HEK293 (cell line): ENCODE measurements around the gene PTBP1.
A peak's percentile ranks its signal among the peaks of the same experiment; 100 is the strongest.

Source experiments
- CTCF ChIA-PET: fragments of 350-600 bp; formaldehyde crosslinking; extraction: SDS; loops from one replicate; lab custom pipeline; 2021; ENCODE audit warnings: antibody characterized with exemption; lab: Yijun Ruan, JAX
- POLR2A ChIA-PET: fragments of 300-600 bp; formaldehyde crosslinking; extraction: SDS; loops from one replicate; lab custom pipeline; 2020; ENCODE audit warnings: antibody characterized with exemption, inconsistent platforms; lab: Yijun Ruan, JAX
- H3K27ac ChIP-seq: fragments of 200-500 bp; sonication (Bioruptor generic); 2 replicates; pipeline ENCODE4 v1.5.1; 2014; ENCODE audit warnings: low read depth, low read length, control low read depth, inconsistent platforms; ENCODE audit errors: extremely low read depth
- H3K36me3 ChIP-seq, 2 experiments: fragments of 200-500 bp in 1 of 2; sonication (Bioruptor generic) in 1 of 2; 1 replicate in 1 of 2; 2 replicates in 1 of 2; pipeline ENCODE4 v1.5.1; 2014 to 2017; ENCODE audit warnings: inconsistent platforms in 2 of 2, low read length in 2 of 2; ENCODE audit not compliant: control insufficient read depth in 2 of 2, insufficient read depth in 1 of 2
- H3K4me1 ChIP-seq: fragments of 200-500 bp; sonication (Bioruptor generic); 2 replicates; pipeline ENCODE4 v1.5.1; 2014; ENCODE audit warnings: mild to moderate bottlenecking, low read length, inconsistent platforms; ENCODE audit not compliant: control insufficient read depth, insufficient read depth
- H3K4me3 ChIP-seq: 2 replicates; pipeline ENCODE4 v1.5.1; 2011; ENCODE audit warnings: low read depth, mild to moderate bottlenecking, control low read depth, low read length, moderate library complexity
- H3K9me3 ChIP-seq: fragments of 200-500 bp; sonication (Bioruptor generic); 2 replicates; pipeline ENCODE4 v1.5.1; 2014; ENCODE audit warnings: low read depth, low read length, inconsistent platforms; ENCODE audit not compliant: control insufficient read depth, insufficient read depth
- BCL11A ChIP-seq: fragments of 450-650 bp; formaldehyde crosslinking; IDR thresholded peaks from 2 replicates; pipeline ENCODE4 v1.5.1; 2016; ENCODE audit warnings: low read depth, missing biosample characterization, missing genetic modification characterization
- FEZF1 ChIP-seq: fragments of 450-650 bp; formaldehyde crosslinking; IDR thresholded peaks from 2 replicates; pipeline ENCODE4 v1.5.1; 2016; ENCODE audit warnings: missing biosample characterization, missing genetic modification characterization
- GLIS1 ChIP-seq: fragments of 450-650 bp; formaldehyde crosslinking; IDR thresholded peaks from 2 replicates; pipeline ENCODE4 v1.5.1; 2016; ENCODE audit warnings: missing biosample characterization, missing genetic modification characterization
- KLF16 ChIP-seq: fragments of 450-650 bp; formaldehyde crosslinking; IDR thresholded peaks from 2 replicates; pipeline ENCODE4 v1.5.1; 2017; ENCODE audit warnings: missing biosample characterization, missing genetic modification characterization
- MEIS1 ChIP-seq: sonication (generic); formaldehyde crosslinking; IDR thresholded peaks from 2 replicates; pipeline ENCODE4 v1.8.1; 2022; ENCODE audit warnings: missing genetic modification reagents, mild to moderate bottlenecking, borderline replicate concordance
- OSR2 ChIP-seq: fragments of 450-650 bp; formaldehyde crosslinking; IDR thresholded peaks from 2 replicates; pipeline ENCODE4 v1.5.1; 2016; ENCODE audit warnings: missing biosample characterization, missing genetic modification characterization
- SP2 ChIP-seq: fragments of 450-650 bp; formaldehyde crosslinking; IDR thresholded peaks from 2 replicates; pipeline ENCODE4 v1.5.1; 2016; ENCODE audit warnings: missing biosample characterization, missing genetic modification characterization
- SP3 ChIP-seq: fragments of 450-650 bp; formaldehyde crosslinking; IDR thresholded peaks from 2 replicates; pipeline ENCODE4 v1.5.1; 2016; ENCODE audit warnings: missing biosample characterization, missing genetic modification characterization
- ZBTB20 ChIP-seq: fragments of 450-650 bp; formaldehyde crosslinking; IDR thresholded peaks from 2 replicates; pipeline ENCODE4 v1.5.1; 2016; ENCODE audit warnings: missing biosample characterization, missing genetic modification characterization
- ZBTB7A ChIP-seq: fragments of 450-650 bp; formaldehyde crosslinking; IDR thresholded peaks from 2 replicates; pipeline ENCODE4 v1.5.1; 2016; ENCODE audit warnings: low read depth, missing biosample characterization, missing genetic modification characterization
- ZFP3 ChIP-seq: fragments of 450-650 bp; formaldehyde crosslinking; IDR thresholded peaks from 2 replicates; pipeline ENCODE4 v1.5.1; 2016; ENCODE audit warnings: low read depth, missing biosample characterization, missing genetic modification characterization
- ZFP37 ChIP-seq: fragments of 450-650 bp; formaldehyde crosslinking; IDR thresholded peaks from 2 replicates; pipeline ENCODE4 v1.5.1; 2016; ENCODE audit warnings: missing biosample characterization, missing genetic modification characterization
- ZNF157 ChIP-seq: fragments of 450-650 bp; formaldehyde crosslinking; IDR thresholded peaks from 2 replicates; pipeline ENCODE4 v1.5.1; 2016; ENCODE audit warnings: missing biosample characterization, missing genetic modification characterization
- ZNF175 ChIP-seq: fragments of 450-650 bp; formaldehyde crosslinking; IDR thresholded peaks from 2 replicates; pipeline ENCODE4 v1.5.1; 2016; ENCODE audit warnings: missing biosample characterization, missing genetic modification characterization
- ZNF184 ChIP-seq: fragments of 450-650 bp; IDR thresholded peaks from 2 replicates; pipeline ENCODE4 v1.5.1; 2018; ENCODE audit warnings: missing biosample characterization, mild to moderate bottlenecking, missing genetic modification characterization
- ZNF214 ChIP-seq: fragments of 450-650 bp; formaldehyde crosslinking; IDR thresholded peaks from 2 replicates; pipeline ENCODE4 v1.5.1; 2017; ENCODE audit warnings: missing biosample characterization, mild to moderate bottlenecking, missing genetic modification characterization, borderline replicate concordance
- ZNF221 ChIP-seq: fragments of 450-650 bp; formaldehyde crosslinking; IDR thresholded peaks from 2 replicates; pipeline ENCODE4 v1.5.1; 2017; ENCODE audit warnings: missing biosample characterization, missing genetic modification characterization, borderline replicate concordance
- ZNF404 ChIP-seq: fragments of 450-650 bp; formaldehyde crosslinking; IDR thresholded peaks from 2 replicates; pipeline ENCODE4 v1.5.1; 2017; ENCODE audit warnings: missing biosample characterization, missing genetic modification characterization
- ZNF658 ChIP-seq: fragments of 450-650 bp; formaldehyde crosslinking; IDR thresholded peaks from 2 replicates; pipeline ENCODE4; 2016; ENCODE audit warnings: missing biosample characterization, missing genetic modification characterization
- ZNF776 ChIP-seq: fragments of 450-650 bp; formaldehyde crosslinking; IDR thresholded peaks from 2 replicates; pipeline ENCODE4 v1.5.0; 2017; ENCODE audit warnings: missing biosample characterization, missing genetic modification characterization, borderline replicate concordance
- ZSCAN16 ChIP-seq: fragments of 450-650 bp; formaldehyde crosslinking; IDR thresholded peaks from 2 replicates; pipeline ENCODE4 v1.5.1; 2016; ENCODE audit warnings: missing biosample characterization, missing genetic modification characterization
- TF ChIP-seq, protein P1 (sequence below): fragments of 450-650 bp; formaldehyde crosslinking; IDR thresholded peaks from 2 replicates; pipeline ENCODE4 v1.5.1; 2017; ENCODE audit warnings: missing biosample characterization, missing genetic modification characterization
- TF ChIP-seq, protein P2 (sequence below): sonication (generic); formaldehyde crosslinking; IDR thresholded peaks from 2 replicates; pipeline ENCODE4 v1.8.1; 2022; ENCODE audit warnings: mild to moderate bottlenecking, moderate library complexity, missing genetic modification reagents

The PTBP1 gene

DNA sequence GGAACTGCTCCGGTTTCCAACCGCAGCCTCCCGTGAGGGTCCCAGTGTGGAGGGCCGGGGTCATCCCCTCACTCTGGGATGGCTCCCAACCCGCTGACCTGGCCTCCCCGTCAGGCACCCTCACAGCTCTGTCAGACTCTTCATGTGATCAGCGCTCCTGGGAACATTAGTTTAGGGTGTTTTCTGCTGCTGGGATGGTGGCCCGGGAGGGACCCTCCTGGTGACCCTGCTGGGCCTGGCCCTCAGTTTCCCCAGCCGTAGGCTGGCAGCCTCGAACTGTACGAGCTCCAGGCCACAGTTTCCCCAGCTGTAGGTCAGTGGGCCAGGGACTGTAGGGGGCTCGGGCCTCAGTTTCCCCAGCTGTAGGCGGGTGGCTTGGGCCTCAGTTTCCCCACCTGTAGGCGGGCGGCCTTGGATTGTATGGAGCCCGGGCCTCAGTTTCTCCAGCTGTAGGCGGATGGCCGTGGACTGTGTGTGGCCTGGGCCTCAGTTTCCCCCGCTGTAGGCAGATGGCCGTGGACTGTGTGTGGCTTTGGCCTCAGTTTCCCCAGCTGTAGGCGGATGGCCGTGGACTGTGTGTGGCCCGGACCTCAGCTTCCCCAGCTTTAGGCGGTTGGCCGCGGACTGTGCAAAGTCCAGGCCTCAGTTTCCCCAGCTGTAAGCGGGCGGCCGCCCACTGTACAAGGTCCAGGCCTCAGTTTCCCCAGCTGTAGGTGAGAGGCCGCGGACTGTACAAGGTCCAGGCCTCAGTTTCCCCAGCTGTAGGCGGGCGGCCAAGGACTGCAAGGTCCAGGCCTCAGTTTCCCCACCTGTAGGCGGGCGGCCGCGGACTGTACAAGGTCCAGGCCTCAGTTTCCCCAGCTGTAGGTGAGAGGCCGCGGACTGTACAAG is 1.3 kb upstream of the PTBP1 start:
- POLR2A ChIA-PET, result no interaction called here

DNA sequence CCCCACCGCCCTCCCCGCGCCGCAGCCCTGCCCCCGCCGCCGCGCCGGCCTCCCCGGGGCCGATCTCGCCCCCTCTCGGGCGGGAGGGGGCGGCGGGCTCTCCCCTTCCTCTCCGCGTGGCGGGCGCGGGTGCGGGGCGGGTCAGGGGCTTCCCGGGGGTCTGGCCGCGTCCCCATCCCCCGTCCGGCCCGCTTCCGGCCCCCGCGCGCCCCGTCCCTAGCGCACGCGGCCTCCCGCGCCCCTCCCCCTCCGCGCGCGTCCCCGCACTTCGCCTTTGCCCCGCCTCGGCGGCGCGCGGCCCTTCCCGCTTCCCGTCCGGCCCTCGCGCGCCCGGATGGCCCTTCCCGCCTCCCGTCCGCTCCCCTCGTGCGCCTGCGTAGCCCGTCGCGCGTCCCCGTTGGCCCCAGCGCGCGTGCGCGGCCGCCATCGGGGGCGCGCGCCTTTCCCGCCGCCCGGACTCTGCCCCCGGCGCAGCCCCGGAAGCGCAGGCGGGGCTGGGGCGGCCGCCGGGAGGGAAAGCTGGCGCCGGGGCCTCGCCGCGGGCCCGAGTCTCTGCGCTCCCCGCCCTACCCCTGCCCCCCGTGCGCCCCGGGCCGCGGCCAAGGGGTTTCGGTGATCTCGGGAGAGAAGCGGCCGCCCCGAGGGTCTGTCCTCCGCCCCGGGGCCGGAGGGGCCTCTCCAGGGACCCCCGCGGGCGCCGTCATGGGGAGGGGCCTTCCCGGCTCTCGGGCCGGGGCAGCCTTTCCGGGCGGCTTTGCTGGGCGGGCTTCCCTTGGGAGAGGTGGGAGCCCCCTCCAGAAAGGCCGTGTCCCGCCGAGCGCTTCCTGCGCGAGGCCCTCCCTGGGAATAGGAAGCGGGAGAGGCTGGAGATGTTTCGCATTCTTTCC is 519 bp downstream of the PTBP1 start:
- Histone ChIP-seq H3K4me3 (peak overlapping the region; percentile 87), H3K36me3 (peaks cover 0 to 47% of the 10 kb centered on the region in 2 experiments; a peak in 2 of 3 replicates), H3K27ac (peak overlapping the region; percentile 97), H3K9me3 (no peaks in the 10 kb centered on the region), H3K4me1 (peaks cover 25% of the 10 kb centered on the region)
- POLR2A ChIA-PET, result interaction anchor here (1.1 to 1.5 kb wide), 2 partner anchors 10 to 12 kb away, joined by 3 to 4 read pairs; no protein-coding TSS in a partner anchor
- CTCF ChIA-PET, result interaction anchor here (0.6 kb wide), 1 partner anchor 360 kb away, joined by 3 read pairs; no protein-coding TSS in a partner anchor
- TF ChIP-seq ZSCAN16 (tag by site-specific recombination) (no peak), ZNF214 (tag by site-specific recombination) (no peak), BCL11A (no peak), SP3 (0 out of 2 replicates have a peak, but pooled peaks have one; percentile 26), MEIS1 (CRISPR knock-in tag) (0 out of 2 replicates have a peak, but pooled peaks have one; percentile 23), ZNF221 (no peak), FEZF1 (tag by site-specific recombination) (no peak), SP2 (tag by site-specific recombination) (peak; percentile 57)
- TF ChIP-seq, protein P1, sequence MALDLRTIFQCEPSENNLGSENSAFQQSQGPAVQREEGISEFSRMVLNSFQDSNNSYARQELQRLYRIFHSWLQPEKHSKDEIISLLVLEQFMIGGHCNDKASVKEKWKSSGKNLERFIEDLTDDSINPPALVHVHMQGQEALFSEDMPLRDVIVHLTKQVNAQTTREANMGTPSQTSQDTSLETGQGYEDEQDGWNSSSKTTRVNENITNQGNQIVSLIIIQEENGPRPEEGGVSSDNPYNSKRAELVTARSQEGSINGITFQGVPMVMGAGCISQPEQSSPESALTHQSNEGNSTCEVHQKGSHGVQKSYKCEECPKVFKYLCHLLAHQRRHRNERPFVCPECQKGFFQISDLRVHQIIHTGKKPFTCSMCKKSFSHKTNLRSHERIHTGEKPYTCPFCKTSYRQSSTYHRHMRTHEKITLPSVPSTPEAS (tag by site-specific recombination), result no peak
- TF ChIP-seq, protein P2, sequence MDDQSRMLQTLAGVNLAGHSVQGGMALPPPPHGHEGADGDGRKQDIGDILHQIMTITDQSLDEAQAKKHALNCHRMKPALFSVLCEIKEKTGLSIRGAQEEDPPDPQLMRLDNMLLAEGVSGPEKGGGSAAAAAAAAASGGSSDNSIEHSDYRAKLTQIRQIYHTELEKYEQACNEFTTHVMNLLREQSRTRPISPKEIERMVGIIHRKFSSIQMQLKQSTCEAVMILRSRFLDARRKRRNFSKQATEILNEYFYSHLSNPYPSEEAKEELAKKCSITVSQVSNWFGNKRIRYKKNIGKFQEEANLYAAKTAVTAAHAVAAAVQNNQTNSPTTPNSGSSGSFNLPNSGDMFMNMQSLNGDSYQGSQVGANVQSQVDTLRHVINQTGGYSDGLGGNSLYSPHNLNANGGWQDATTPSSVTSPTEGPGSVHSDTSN (CRISPR knock-in tag), result peak; percentile 63; the same call in 1 of the 2 replicates

More for the DNA sequence above, 1.3 kb upstream of the PTBP1 start:
- CTCF ChIA-PET, result interaction anchor here (1.0 to 1.2 kb wide), 2 partner anchors 25 to 470 kb away, joined by 3 to 4 read pairs; no protein-coding TSS in a partner anchor
- Histone ChIP-seq H3K4me3 (peak overlapping the region; percentile 67), H3K9me3 (no peaks in the 10 kb centered on the region), H3K4me1 (peaks cover 7% of the 10 kb centered on the region), H3K27ac (peak overlapping the region; percentile 53; the same call in 1 of the 2 replicates), H3K36me3 (peaks cover 0 to 29% of the 10 kb centered on the region in 2 experiments; a peak in 2 of 3 replicates)
- TF ChIP-seq OSR2 (tag by site-specific recombination), result no peak
- TF ChIP-seq KLF16 (tag by site-specific recombination), result no peak
- no peak for TF ChIP-seq ZNF184 (tag by site-specific recombination)
- TF ChIP-seq ZBTB7A (tag by site-specific recombination), result no peak
- no peak for TF ChIP-seq ZFP3 (tag by site-specific recombination)
- TF ChIP-seq ZNF776 (tag by site-specific recombination), result no peak
- TF ChIP-seq ZFP37 (tag by site-specific recombination), result no peak
- no peak for TF ChIP-seq ZNF404 (tag by site-specific recombination)
- TF ChIP-seq ZNF157 (tag by site-specific recombination), result no peak
- no peak for TF ChIP-seq GLIS1
- no peak for TF ChIP-seq ZNF658 (tag by site-specific recombination)
- no peak for TF ChIP-seq FEZF1 (tag by site-specific recombination)
- no peak for TF ChIP-seq ZNF175
- no peak for TF ChIP-seq ZBTB20 (tag by site-specific recombination)
